IPS DF 4.7 (cell line): Measurements from ENCODE around the gene KRT82.
"Not testable (repeated sequence)": the region's sequence is repeated elsewhere in the genome, so short reads cannot be mapped to it uniquely, and the experiment has no call there.

Experiments used
- DNase-seq: peaks from one replicate; pipeline ENCODE4 v3.0.0-alpha.2; 2013; ENCODE audit warnings: low spot score; ENCODE audit errors: extremely low read depth

KRT82 gene

DNA sequence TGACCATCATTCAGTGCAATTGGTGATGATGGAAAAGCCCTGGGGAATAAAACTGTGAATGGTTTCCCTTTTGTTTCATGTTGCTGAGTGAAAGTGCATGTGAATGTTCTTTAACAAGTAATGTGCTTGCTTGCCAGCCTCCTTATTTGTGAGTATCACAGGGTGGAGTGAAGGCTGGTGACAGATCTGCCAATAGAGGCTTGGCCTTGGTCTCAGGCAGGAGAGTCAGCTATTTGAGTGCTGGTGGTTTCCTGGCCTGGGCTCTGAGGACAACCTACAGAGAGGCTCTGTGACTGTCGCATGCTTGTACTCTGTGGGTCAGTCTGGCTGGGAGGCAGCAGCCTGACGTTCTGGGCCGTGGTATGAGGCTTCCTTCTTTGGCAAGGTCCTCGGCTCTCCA is 59.5 kb downstream of the KRT82 start:
- no peak for DNase-seq

- DNase-seq: not testable (repeated sequence)
These were observed 61.1 kb downstream of the KRT82 start for GRCh38 chr12:52345041-52345440.

DNA sequence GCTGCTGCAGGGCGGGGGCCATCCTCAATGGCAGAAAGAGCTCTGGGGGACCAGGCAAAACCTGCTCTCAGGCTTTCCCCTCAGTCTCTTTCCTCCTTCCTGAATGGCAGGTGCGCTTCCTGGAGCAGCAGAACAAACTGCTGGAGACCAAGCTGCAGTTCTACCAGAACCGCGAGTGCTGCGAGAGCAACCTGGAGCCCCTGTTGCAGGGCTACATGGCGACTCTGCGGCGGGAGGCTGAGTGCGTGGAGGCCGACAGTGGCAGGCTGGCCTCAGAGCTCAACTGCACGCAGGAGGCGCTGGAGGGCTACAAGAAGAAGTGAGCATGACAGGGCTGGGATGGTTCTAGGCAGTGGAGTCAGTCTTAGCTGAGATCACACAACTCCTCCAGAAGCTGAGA is 62.0 kb downstream of the KRT82 start:
- no peak for DNase-seq
